GM23338 (cell line): ENCODE results near the gene IQCE. TPM values are rescaled to one million over a fixed set of nuclear protein-coding genes. Genes with fewer than 3 reads are reported as not detected.

Source experiments
- ATAC-seq: fragments of 200-7000 bp; cut with Tn5 transposase; 3 replicates; pipeline ENCODE4 v1.9.1; 2020
- DNase-seq: peaks from one replicate; pipeline ENCODE4 v3.0.0-alpha.2; 2015; ENCODE audit warnings: low spot score
- H2AFZ ChIP-seq: fragments of 200-600 bp; sonication (generic); 2 replicates; pipeline ENCODE4 v1.8.0; 2016; ENCODE audit warnings: antibody characterized with exemption, mild to moderate bottlenecking, moderate library complexity
- H3F3A ChIP-seq: fragments of 200-600 bp; sonication (generic); replicated peaks from 2 replicates; pipeline ENCODE4 v1.8.0; 2017; ENCODE audit warnings: antibody characterized with exemption, mixed run types, low read depth
- H3K27ac ChIP-seq: fragments of 200-600 bp; sonication (generic); 2 replicates; pipeline ENCODE4 v1.6.1; 2016; ENCODE audit warnings: low read depth
- H3K27me3 ChIP-seq: fragments of 200-600 bp; sonication (generic); 2 replicates; pipeline ENCODE4 v1.8.0; 2016; ENCODE audit warnings: mild to moderate bottlenecking, mixed run types, moderate library complexity; ENCODE audit not compliant: insufficient read depth
- H3K36me3 ChIP-seq: fragments of 200-600 bp; sonication (generic); 2 replicates; pipeline ENCODE4 v1.8.0; 2016; ENCODE audit warnings: mild to moderate bottlenecking; ENCODE audit not compliant: insufficient read depth
- H3K4me1 ChIP-seq: fragments of 200-600 bp; sonication (generic); 2 replicates; pipeline ENCODE4 v1.8.0; 2016; ENCODE audit warnings: mild to moderate bottlenecking, moderate library complexity; ENCODE audit not compliant: insufficient read depth
- H3K4me2 ChIP-seq: fragments of 200-600 bp; sonication (generic); 2 replicates; pipeline ENCODE4 v1.7.1; 2017; ENCODE audit warnings: mixed run types
- H3K4me3 ChIP-seq: fragments of 200-600 bp; sonication (generic); 2 replicates; pipeline ENCODE4 v1.6.1; 2016; ENCODE audit warnings: mixed run types
- H3K79me2 ChIP-seq: fragments of 200-600 bp; sonication (generic); replicated peaks from 2 replicates; pipeline ENCODE4 v1.8.0; 2017; ENCODE audit warnings: mild to moderate bottlenecking; ENCODE audit not compliant: insufficient read depth
- H3K9me2 ChIP-seq: fragments of 200-600 bp; sonication (generic); 2 replicates; pipeline ENCODE4 v1.8.0; 2017; ENCODE audit not compliant: insufficient read depth
- H4K20me1 ChIP-seq: fragments of 200-600 bp; sonication (generic); replicated peaks from 2 replicates; pipeline ENCODE4 v1.8.0; 2017; ENCODE audit warnings: mild to moderate bottlenecking; ENCODE audit not compliant: insufficient read depth
- H3K27ac Mint-ChIP-seq: 2 replicates; pipeline ENCODE4 v1.8.0; 2020; ENCODE audit warnings: inconsistent platforms, mild to moderate bottlenecking, moderate library complexity, mixed read lengths
- H3K27me3 Mint-ChIP-seq: 3 replicates; pipeline ENCODE4 v1.8.0; 2022; ENCODE audit warnings: low read depth, mild to moderate bottlenecking, moderate library complexity, mixed read lengths, inconsistent platforms; ENCODE audit not compliant: insufficient read depth, poor library complexity
- H3K36me3 Mint-ChIP-seq: 3 replicates; pipeline ENCODE4 v1.8.0; 2021; ENCODE audit warnings: low read depth, mild to moderate bottlenecking, inconsistent platforms, moderate library complexity, mixed read lengths
- H3K4me1 Mint-ChIP-seq: 3 replicates; pipeline ENCODE4 v1.8.0; 2020; ENCODE audit warnings: mild to moderate bottlenecking, inconsistent platforms, mixed read lengths
- H3K4me3 Mint-ChIP-seq: 3 replicates; pipeline ENCODE4 v1.8.0; 2021; ENCODE audit warnings: moderate library complexity, mild to moderate bottlenecking, inconsistent platforms, mixed read lengths
- H3K9me3 Mint-ChIP-seq: 3 replicates; pipeline ENCODE4 v1.8.0; 2020; ENCODE audit warnings: moderate library complexity, mild to moderate bottlenecking, inconsistent platforms, mixed read lengths
- CREB1 ChIP-seq: fragments of 250-450 bp; sonication (Bioruptor Pico); IDR thresholded peaks from 2 replicates; pipeline ENCODE4 v1.5.0; 2020; ENCODE audit warnings: low read depth, mild to moderate bottlenecking, moderate library complexity
- CTCF ChIP-seq, 2 experiments: fragments of 200-600 bp in 1 of 2; sonication (generic) in 1 of 2; conservative IDR thresholded peaks; 2 replicates each; pipeline versions ENCODE4 v1.5.1 to v1.6.1; 2016 to 2017; ENCODE audit warnings: antibody characterized with exemption in 2 of 2, low read depth in 2 of 2, mild to moderate bottlenecking in 2 of 2, moderate library complexity in 1 of 2
- ETS1 ChIP-seq: IDR thresholded peaks from 2 replicates; pipeline ENCODE4 v1.6.1; 2016; ENCODE audit warnings: antibody characterized with exemption
- EZH2 ChIP-seq: fragments of 200-600 bp; sonication (generic); IDR thresholded peaks from one replicate; pipeline ENCODE4 v1.8.0; 2017; ENCODE audit warnings: antibody characterized with exemption, mild to moderate bottlenecking, low read depth; ENCODE audit not compliant: unreplicated experiment
- EZH2phosphoT487 ChIP-seq: fragments of 200-600 bp; sonication (generic); IDR thresholded peaks from one replicate; pipeline ENCODE4 v1.8.1; 2018; ENCODE audit warnings: antibody characterized with exemption; ENCODE audit not compliant: unreplicated experiment
- JUNB ChIP-seq: IDR thresholded peaks from one replicate; pipeline ENCODE4 v1.6.1; 2016; ENCODE audit warnings: antibody characterized with exemption; ENCODE audit not compliant: unreplicated experiment
- NANOG ChIP-seq: IDR thresholded peaks from 2 replicates; pipeline ENCODE4 v1.6.1; 2016; ENCODE audit warnings: antibody characterized with exemption, borderline replicate concordance
- POLR2AphosphoS5 ChIP-seq: IDR thresholded peaks from 2 replicates; pipeline ENCODE4 v1.6.1; 2016; ENCODE audit warnings: antibody characterized with exemption, low read depth
- STAT1 ChIP-seq: IDR thresholded peaks from one replicate; pipeline ENCODE4 v1.6.1; 2016; ENCODE audit warnings: antibody characterized with exemption; ENCODE audit not compliant: unreplicated experiment
- ZNF114 ChIP-seq: fragments of 250-450 bp; sonication (Bioruptor Pico); IDR thresholded peaks from 2 replicates; pipeline ENCODE4 v1.5.0; 2020; ENCODE audit warnings: mild to moderate bottlenecking, moderate library complexity
- ZNF331 ChIP-seq: fragments of 250-450 bp; sonication (Bioruptor Pico); IDR thresholded peaks from 2 replicates; pipeline ENCODE4 v1.5.0; 2020; ENCODE audit warnings: low read depth, mild to moderate bottlenecking, moderate library complexity
- ZNF462 ChIP-seq: fragments of 250-450 bp; sonication (Bioruptor Pico); IDR thresholded peaks from 2 replicates; pipeline ENCODE4 v1.5.0; 2020; ENCODE audit warnings: mild to moderate bottlenecking, moderate library complexity
- polyA plus RNA-seq: library from polyadenylated mRNA; unstranded; fragments of >200 nt; fragmentation: Nextera tagmentation; extraction: Ambion mirVana; gene quantifications from 2 replicates; pipeline ENCODE4 v1.2.1, GENCODE V29; 2016
- total RNA-seq: library from RNA; depleted of rRNA; stranded (reverse); fragments of >200 nt; shearing (Covaris generic); gene quantifications from 2 replicates; pipeline ENCODE4 v1.2.3, GENCODE V29; 2014
- TF ChIP-seq, protein P1 (sequence below): IDR thresholded peaks from one replicate; pipeline ENCODE4 v1.6.1; 2018; ENCODE audit warnings: antibody characterized with exemption; ENCODE audit not compliant: unreplicated experiment

Gene IQCE
- total and polyA plus RNA-seq, 2 experiments from 2014 or later = 5.0 to 7.7 TPM

- Histone ChIP-seq H3K27ac (no peak overlapping the region), H3K27me3 (no peaks in the 10 kb centered on the region; the same call in none of the 2 replicates), H3K79me2 (peaks cover 4% of the 10 kb centered on the region; the same call in 1 of the 2 replicates), H3K4me1 (peaks cover 35% of the 10 kb centered on the region), H3K4me2 (no peak overlapping the region), H4K20me1 (no peaks in the 10 kb centered on the region), H3K4me3 (no peak overlapping the region), H2AFZ (no peak overlapping the region), H3F3A (0 out of 2 replicates have a peak, but pooled peaks cover 3% of the 10 kb centered on the region), H3K36me3 (no peaks in the 10 kb centered on the region; the same call in 1 of the 2 replicates), H3K9me2 (no peaks in the 10 kb centered on the region)
- DNase-seq = no peak
- ATAC-seq = no peak
- Mint-ChIP-seq H3K4me3 (no peak overlapping the region; the same call in 2 of the 3 replicates), H3K9me3 (no peaks in the 10 kb centered on the region), H3K27ac (no peak overlapping the region), H3K27me3 (peaks cover 12% of the 10 kb centered on the region), H3K4me1 (peaks cover 30% of the 10 kb centered on the region), H3K36me3 (peaks cover 13% of the 10 kb centered on the region; the same call in 1 of the 3 replicates)
- TF ChIP-seq ZNF331 (CRISPR knock-in tag) (no peak), ZNF462 (CRISPR knock-in tag) (no peak), ETS1 (no peak), POLR2AphosphoS5 (no peak), EZH2phosphoT487 (no peak), CTCF (conservative IDR thresholded peaks at IDR 0.05; ENCODE audit: low read depth in 2 of 2) (no peak), CREB1 (CRISPR knock-in tag) (no peak), JUNB (no peak), EZH2 (no peak), NANOG (no peak), ZNF114 (CRISPR knock-in tag) (no peak), STAT1 (no peak)
- TF ChIP-seq, protein P1, sequence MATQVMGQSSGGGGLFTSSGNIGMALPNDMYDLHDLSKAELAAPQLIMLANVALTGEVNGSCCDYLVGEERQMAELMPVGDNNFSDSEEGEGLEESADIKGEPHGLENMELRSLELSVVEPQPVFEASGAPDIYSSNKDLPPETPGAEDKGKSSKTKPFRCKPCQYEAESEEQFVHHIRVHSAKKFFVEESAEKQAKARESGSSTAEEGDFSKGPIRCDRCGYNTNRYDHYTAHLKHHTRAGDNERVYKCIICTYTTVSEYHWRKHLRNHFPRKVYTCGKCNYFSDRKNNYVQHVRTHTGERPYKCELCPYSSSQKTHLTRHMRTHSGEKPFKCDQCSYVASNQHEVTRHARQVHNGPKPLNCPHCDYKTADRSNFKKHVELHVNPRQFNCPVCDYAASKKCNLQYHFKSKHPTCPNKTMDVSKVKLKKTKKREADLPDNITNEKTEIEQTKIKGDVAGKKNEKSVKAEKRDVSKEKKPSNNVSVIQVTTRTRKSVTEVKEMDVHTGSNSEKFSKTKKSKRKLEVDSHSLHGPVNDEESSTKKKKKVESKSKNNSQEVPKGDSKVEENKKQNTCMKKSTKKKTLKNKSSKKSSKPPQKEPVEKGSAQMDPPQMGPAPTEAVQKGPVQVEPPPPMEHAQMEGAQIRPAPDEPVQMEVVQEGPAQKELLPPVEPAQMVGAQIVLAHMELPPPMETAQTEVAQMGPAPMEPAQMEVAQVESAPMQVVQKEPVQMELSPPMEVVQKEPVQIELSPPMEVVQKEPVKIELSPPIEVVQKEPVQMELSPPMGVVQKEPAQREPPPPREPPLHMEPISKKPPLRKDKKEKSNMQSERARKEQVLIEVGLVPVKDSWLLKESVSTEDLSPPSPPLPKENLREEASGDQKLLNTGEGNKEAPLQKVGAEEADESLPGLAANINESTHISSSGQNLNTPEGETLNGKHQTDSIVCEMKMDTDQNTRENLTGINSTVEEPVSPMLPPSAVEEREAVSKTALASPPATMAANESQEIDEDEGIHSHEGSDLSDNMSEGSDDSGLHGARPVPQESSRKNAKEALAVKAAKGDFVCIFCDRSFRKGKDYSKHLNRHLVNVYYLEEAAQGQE = no peak
These were observed 31.0 kb upstream of the IQCE start for GRCh38 chr7:2527505-2528467.
